DND-41 (cell line): Measurements from ENCODE around the gene SPINDOC.

ENCODE experiments used
- EZH2 ChIP-seq: IDR thresholded peaks from 3 replicates; pipeline ENCODE4 v1.6.1; 2012; ENCODE audit warnings: borderline replicate concordance, low read depth, mild to moderate bottlenecking, moderate library complexity, low read length, inconsistent platforms; ENCODE audit not compliant: severe bottlenecking
- TF ChIP-seq, protein P1 (sequence below): IDR thresholded peaks from 2 replicates; pipeline ENCODE4 v1.5.1; 2012; ENCODE audit warnings: borderline replicate concordance, low read length, moderate library complexity, mild to moderate bottlenecking; ENCODE audit not compliant: poor library complexity, severe bottlenecking; ENCODE audit errors: extremely low read depth

DNA sequence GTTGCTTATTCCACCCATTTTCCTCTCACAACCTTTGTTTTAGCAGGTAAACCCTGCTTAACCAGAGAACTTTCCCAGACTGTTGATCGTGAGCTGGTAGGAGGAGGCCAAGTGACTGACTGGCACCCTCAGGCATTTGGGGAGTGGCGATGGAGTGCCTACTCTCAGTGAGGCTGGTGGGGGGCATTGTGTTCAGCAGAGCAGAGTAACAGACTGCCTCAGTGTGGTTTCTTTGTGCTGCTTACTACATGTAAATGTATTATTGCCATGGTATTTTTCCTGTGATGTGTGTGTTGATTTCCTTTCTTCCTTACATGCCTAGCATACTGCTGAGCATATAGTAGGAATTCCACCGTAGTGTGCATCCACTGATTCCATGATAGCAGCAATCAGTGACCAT is 28.3 kb downstream of the SPINDOC start:
- TF ChIP-seq, protein P1, sequence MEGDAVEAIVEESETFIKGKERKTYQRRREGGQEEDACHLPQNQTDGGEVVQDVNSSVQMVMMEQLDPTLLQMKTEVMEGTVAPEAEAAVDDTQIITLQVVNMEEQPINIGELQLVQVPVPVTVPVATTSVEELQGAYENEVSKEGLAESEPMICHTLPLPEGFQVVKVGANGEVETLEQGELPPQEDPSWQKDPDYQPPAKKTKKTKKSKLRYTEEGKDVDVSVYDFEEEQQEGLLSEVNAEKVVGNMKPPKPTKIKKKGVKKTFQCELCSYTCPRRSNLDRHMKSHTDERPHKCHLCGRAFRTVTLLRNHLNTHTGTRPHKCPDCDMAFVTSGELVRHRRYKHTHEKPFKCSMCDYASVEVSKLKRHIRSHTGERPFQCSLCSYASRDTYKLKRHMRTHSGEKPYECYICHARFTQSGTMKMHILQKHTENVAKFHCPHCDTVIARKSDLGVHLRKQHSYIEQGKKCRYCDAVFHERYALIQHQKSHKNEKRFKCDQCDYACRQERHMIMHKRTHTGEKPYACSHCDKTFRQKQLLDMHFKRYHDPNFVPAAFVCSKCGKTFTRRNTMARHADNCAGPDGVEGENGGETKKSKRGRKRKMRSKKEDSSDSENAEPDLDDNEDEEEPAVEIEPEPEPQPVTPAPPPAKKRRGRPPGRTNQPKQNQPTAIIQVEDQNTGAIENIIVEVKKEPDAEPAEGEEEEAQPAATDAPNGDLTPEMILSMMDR = no peak
- TF ChIP-seq EZH2 = no peak
